GM12878 (cell line): ENCODE measurements around the gene NFILZ. TPM values are rescaled to one million over a fixed set of nuclear protein-coding genes. Genes with fewer than 3 reads are reported as not detected.

Source experiments
- ATAC-seq: fragments of 200-7000 bp; cut with Tn5 transposase; 3 replicates; pipeline ENCODE4 v1.9.1; 2020; ENCODE audit warnings: mild to moderate bottlenecking, moderate library complexity
- BruUV-seq: library from RNA; stranded (reverse); fragments of 400-500 nt; replicated peaks from 2 replicates; lab custom pipeline; 2021; lab: Mats Ljungman, UMichigan
- CTCF ChIA-PET: fragments of 300-600 bp; sonication (Branson Sonifier 250); formaldehyde crosslinking; extraction: SDS; loops from one replicate; lab custom pipeline; 2021; ENCODE audit warnings: inconsistent platforms; lab: Yijun Ruan, JAX
- POLR2A ChIA-PET: fragments of 350-600 bp; formaldehyde crosslinking; extraction: SDS; loops from one replicate; lab custom pipeline; 2021; ENCODE audit warnings: inconsistent platforms; lab: Charles Lee
- RAD21 ChIA-PET: fragments of 300-600 bp; sonication (Branson Sonifier 250); formaldehyde crosslinking; loops from one replicate; lab custom pipeline; 2023; ENCODE audit warnings: antibody characterized with exemption; ENCODE audit not compliant: unreplicated experiment; lab: Charles Lee
- SMC1A ChIA-PET: fragments of 300-600 bp; sonication (Branson Sonifier 250); formaldehyde crosslinking; loops from one replicate; lab custom pipeline; 2023; ENCODE audit not compliant: unreplicated experiment, uncharacterized antibody; lab: Charles Lee
- DNase-seq: peaks from one replicate; pipeline ENCODE4 v3.0.0-alpha.2; 2011; ENCODE audit warnings: low read depth, low spot score
- FAIRE-seq: peaks from 3 replicates; lab custom pipeline; 2011; peaks lifted over from hg19 to GRCh38; lab: Jason Lieb, UNC
- H2AFZ ChIP-seq: 2 replicates; pipeline ENCODE4 v1.6.0; 2011; ENCODE audit warnings: low read depth, low read length, control low read depth; ENCODE audit not compliant: control insufficient read depth
- H3K27ac ChIP-seq: 2 replicates; pipeline ENCODE4 v1.5.1; 2011; ENCODE audit warnings: control low read depth; ENCODE audit not compliant: control insufficient read depth, insufficient read depth
- H3K27me3 ChIP-seq, 2 experiments: replicated peaks in 1 of 2; 2 replicates each; pipeline versions ENCODE4 v1.6.0 to v1.6.1; 2011; ENCODE audit warnings: low read length in 1 of 2; ENCODE audit not compliant: control insufficient read depth in 2 of 2, insufficient read depth in 2 of 2
- H3K36me3 ChIP-seq, 2 experiments: 2 replicates each; pipeline ENCODE4 v1.5.1; 2011; ENCODE audit warnings: low read length in 1 of 2; ENCODE audit not compliant: control insufficient read depth in 2 of 2, insufficient read depth in 2 of 2
- H3K4me1 ChIP-seq: 2 replicates; pipeline ENCODE4 v1.6.1; 2011; ENCODE audit warnings: mild to moderate bottlenecking, low read length, moderate library complexity, mixed read lengths; ENCODE audit not compliant: control insufficient read depth, insufficient read depth
- H3K4me2 ChIP-seq: 2 replicates; pipeline ENCODE4 v1.6.0; 2011; ENCODE audit warnings: control low read depth; ENCODE audit not compliant: control insufficient read depth, insufficient read depth
- H3K4me3 ChIP-seq: fragments of 200-600 bp; sonication (generic); 2 replicates; pipeline ENCODE4 v1.5.1; 2016
- H3K79me2 ChIP-seq: 2 replicates; pipeline ENCODE4 v1.6.0; 2011; ENCODE audit warnings: low read length; ENCODE audit not compliant: control insufficient read depth, insufficient read depth
- H3K9ac ChIP-seq: 2 replicates; pipeline ENCODE4 v1.8.0; 2011; ENCODE audit warnings: low read length, control low read depth, mixed read lengths; ENCODE audit not compliant: control insufficient read depth, insufficient read depth
- H3K9me3 ChIP-seq: replicated peaks from 3 replicates; pipeline ENCODE4 v1.5.1; 2011; ENCODE audit warnings: mild to moderate bottlenecking, low read length; ENCODE audit not compliant: control insufficient read depth, insufficient read depth
- H4K20me1 ChIP-seq: 2 replicates; pipeline ENCODE4 v1.6.0; 2011; ENCODE audit not compliant: control insufficient read depth, insufficient read depth
- ATF7 ChIP-seq: fragments of 450-650 bp; IDR thresholded peaks from 2 replicates; pipeline ENCODE4 v1.6.1; 2016; ENCODE audit warnings: low read depth, mild to moderate bottlenecking
- MEF2B ChIP-seq: fragments of 450-650 bp; IDR thresholded peaks from 2 replicates; pipeline ENCODE4 v1.6.1; 2018; ENCODE audit warnings: mild to moderate bottlenecking, moderate library complexity; ENCODE audit not compliant: partially characterized antibody, poor library complexity, severe bottlenecking
- WGBS: methylation state at CpG from one replicate; pipeline ENCODE4 v1.1.6; 2016; ENCODE audit warnings: low lambda C conversion rate; ENCODE audit not compliant: insufficient replicate concordance, insufficient coverage; ENCODE audit errors: missing lambda C conversion rate; 5-methylcytosine and 5-hydroxymethylcytosine counted together
- in situ Hi-C: fragments of 300-500 bp; cut with MboI; formaldehyde crosslinking; loops from 9 replicates; pipeline ENCODE4 v1.14.3; 2018; ENCODE audit warnings: mixed read lengths
- intact Hi-C: fragments of 100-400 bp; cut with micrococcal nuclease; formaldehyde crosslinking; loops from one replicate; pipeline ENCODE4 v1.14.2; 2022; ENCODE audit not compliant: unreplicated experiment
- polyA plus RNA-seq, 11 experiments: library from polyadenylated mRNA; depleted of rRNA in 4 of 11; unstranded in 6 of 11; stranded (reverse) in 5 of 11; fragments of >200 nt; fragmentation: Nextera tagmentation in 4 of 11; fragmentation: Illumina TruSeq in 1 of 11; extraction: Ambion mirVana in 4 of 11; extraction: Trizol in 1 of 11; gene quantifications; 1 replicate in 1 of 11; 2 replicates in 10 of 11; pipeline versions ENCODE4 v1.2.1 to v1.2.3, GENCODE V29; 2011 to 2016; ENCODE audit warnings: inconsistent platforms in 2 of 11, missing spikeins in 2 of 11, low read depth in 1 of 11
- total RNA-seq, 4 experiments: library from RNA; depleted of rRNA in 3 of 4; stranded (reverse); fragments of >200 nt in 3 of 4; fragmentation: Illumina TruSeq in 1 of 4; extraction: Trizol in 1 of 4; gene quantifications; 2 replicates each; pipeline versions ENCODE4 v1.2.1 to v1.2.3, GENCODE V29; 2013 to 2021
- TF ChIP-seq, protein P1 (sequence below): fragments of 450-650 bp; IDR thresholded peaks from 2 replicates; pipeline ENCODE4 v1.6.1; 2017; ENCODE audit warnings: mild to moderate bottlenecking, moderate library complexity
- TF ChIP-seq, protein P2 (sequence below): fragments of 450-650 bp; IDR thresholded peaks from 2 replicates; pipeline ENCODE4 v1.6.1; 2016; ENCODE audit warnings: mild to moderate bottlenecking
- TF ChIP-seq, protein P3 (sequence below): IDR thresholded peaks from 2 replicates; pipeline ENCODE4 v1.6.1; 2011; ENCODE audit warnings: low read depth, mild to moderate bottlenecking, low read length, moderate library complexity, borderline replicate concordance; ENCODE audit errors: extremely low read depth

Gene NFILZ
- total and polyA plus RNA-seq, 10 of the 15 experiments (the other 5 are each of a cell fraction or from before 2014, with no cell fraction given), result not detected

DNA sequence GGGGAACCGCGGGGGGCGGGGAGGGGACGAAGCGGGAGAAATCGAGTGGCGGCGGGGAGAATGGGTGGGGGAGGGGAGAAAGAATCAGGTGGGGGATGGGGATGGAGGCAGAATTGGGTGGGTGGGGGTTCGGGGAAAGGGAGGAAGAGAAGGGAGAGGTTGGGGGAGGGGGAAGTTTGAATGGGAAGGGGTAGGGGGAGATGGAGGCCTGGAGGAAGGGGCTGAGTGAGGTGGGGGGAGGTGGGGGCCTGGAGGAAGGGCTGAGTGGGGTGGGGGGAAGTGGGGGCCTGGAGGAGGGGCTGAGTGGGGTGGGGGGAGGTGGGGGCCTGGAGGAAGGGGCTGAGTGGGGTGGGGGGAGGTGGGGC is 19.5 kb upstream of the NFILZ start:
- intact Hi-C loops, result no loop called here
- WGBS, result no CpG with 5 or more reads among the region's 9 CpGs
- POLR2A ChIA-PET, result no interaction called here
- Histone ChIP-seq H3K4me2 (no peak overlapping the region), H4K20me1 (no peaks in the 10 kb centered on the region), H3K79me2 (no peaks in the 10 kb centered on the region), H3K36me3 (no peaks in the 10 kb centered on the region), H3K27me3 (no peaks in the 10 kb centered on the region; a peak in 2 of 4 replicates), H2AFZ (no peak overlapping the region), H3K4me1 (no peaks in the 10 kb centered on the region), H3K9ac (no peak overlapping the region), H3K27ac (no peak overlapping the region), H3K9me3 (no peaks in the 10 kb centered on the region; the same call in 2 of the 3 replicates), H3K4me3 (no peak overlapping the region)
- in situ Hi-C loops, result no loop called here
- CTCF ChIA-PET, result no interaction called here
- FAIRE-seq (no peak), DNase-seq (no peak), ATAC-seq (no peak)
- TF ChIP-seq, protein P1, sequence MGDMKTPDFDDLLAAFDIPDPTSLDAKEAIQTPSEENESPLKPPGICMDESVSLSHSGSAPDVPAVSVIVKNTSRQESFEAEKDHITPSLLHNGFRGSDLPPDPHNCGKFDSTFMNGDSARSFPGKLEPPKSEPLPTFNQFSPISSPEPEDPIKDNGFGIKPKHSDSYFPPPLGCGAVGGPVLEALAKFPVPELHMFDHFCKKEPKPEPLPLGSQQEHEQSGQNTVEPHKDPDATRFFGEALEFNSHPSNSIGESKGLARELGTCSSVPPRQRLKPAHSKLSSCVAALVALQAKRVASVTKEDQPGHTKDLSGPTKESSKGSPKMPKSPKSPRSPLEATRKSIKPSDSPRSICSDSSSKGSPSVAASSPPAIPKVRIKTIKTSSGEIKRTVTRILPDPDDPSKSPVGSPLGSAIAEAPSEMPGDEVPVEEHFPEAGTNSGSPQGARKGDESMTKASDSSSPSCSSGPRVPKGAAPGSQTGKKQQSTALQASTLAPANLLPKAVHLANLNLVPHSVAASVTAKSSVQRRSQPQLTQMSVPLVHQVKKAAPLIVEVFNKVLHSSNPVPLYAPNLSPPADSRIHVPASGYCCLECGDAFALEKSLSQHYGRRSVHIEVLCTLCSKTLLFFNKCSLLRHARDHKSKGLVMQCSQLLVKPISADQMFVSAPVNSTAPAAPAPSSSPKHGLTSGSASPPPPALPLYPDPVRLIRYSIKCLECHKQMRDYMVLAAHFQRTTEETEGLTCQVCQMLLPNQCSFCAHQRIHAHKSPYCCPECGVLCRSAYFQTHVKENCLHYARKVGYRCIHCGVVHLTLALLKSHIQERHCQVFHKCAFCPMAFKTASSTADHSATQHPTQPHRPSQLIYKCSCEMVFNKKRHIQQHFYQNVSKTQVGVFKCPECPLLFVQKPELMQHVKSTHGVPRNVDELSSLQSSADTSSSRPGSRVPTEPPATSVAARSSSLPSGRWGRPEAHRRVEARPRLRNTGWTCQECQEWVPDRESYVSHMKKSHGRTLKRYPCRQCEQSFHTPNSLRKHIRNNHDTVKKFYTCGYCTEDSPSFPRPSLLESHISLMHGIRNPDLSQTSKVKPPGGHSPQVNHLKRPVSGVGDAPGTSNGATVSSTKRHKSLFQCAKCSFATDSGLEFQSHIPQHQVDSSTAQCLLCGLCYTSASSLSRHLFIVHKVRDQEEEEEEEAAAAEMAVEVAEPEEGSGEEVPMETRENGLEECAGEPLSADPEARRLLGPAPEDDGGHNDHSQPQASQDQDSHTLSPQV, result no peak
- TF ChIP-seq ATF7 (no peak), MEF2B (no peak)
- TF ChIP-seq, protein P2, sequence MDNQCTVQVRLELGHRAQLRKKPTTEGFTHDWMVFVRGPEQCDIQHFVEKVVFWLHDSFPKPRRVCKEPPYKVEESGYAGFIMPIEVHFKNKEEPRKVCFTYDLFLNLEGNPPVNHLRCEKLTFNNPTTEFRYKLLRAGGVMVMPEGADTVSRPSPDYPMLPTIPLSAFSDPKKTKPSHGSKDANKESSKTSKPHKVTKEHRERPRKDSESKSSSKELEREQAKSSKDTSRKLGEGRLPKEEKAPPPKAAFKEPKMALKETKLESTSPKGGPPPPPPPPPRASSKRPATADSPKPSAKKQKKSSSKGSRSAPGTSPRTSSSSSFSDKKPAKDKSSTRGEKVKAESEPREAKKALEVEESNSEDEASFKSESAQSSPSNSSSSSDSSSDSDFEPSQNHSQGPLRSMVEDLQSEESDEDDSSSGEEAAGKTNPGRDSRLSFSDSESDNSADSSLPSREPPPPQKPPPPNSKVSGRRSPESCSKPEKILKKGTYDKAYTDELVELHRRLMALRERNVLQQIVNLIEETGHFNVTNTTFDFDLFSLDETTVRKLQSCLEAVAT, result no peak
- TF ChIP-seq, protein P3, sequence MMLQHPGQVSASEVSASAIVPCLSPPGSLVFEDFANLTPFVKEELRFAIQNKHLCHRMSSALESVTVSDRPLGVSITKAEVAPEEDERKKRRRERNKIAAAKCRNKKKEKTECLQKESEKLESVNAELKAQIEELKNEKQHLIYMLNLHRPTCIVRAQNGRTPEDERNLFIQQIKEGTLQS, result no peak
- RAD21 ChIA-PET, result no interaction called here
- no TSS peak for BruUV-seq
- SMC1A ChIA-PET, result no interaction called here
